Osteocyte (in vitro differentiated cells): ENCODE results near the gene AVP. TPM values are rescaled to one million over a fixed set of nuclear protein-coding genes. Genes with fewer than 3 reads are reported as not detected.

Experiments used
- DNase-seq: peaks from one replicate; pipeline ENCODE4 v3.0.0; 2021; ENCODE audit warnings: mixed read lengths; ENCODE audit not compliant: unreplicated experiment; ENCODE audit errors: extremely low spot score
- H3K27ac Mint-ChIP-seq: one replicate; pipeline ENCODE4 v1.8.0; 2021; ENCODE audit warnings: mild to moderate bottlenecking, mixed read lengths; ENCODE audit not compliant: unreplicated experiment
- H3K27me3 Mint-ChIP-seq: one replicate; pipeline ENCODE4 v1.8.0; 2021; ENCODE audit warnings: mixed read lengths; ENCODE audit not compliant: unreplicated experiment
- H3K36me3 Mint-ChIP-seq: one replicate; pipeline ENCODE4 v1.8.0; 2021; ENCODE audit warnings: mixed read lengths; ENCODE audit not compliant: unreplicated experiment
- H3K4me1 Mint-ChIP-seq: one replicate; pipeline ENCODE4 v1.8.0; 2021; ENCODE audit warnings: mixed read lengths; ENCODE audit not compliant: unreplicated experiment
- H3K4me3 Mint-ChIP-seq: one replicate; pipeline ENCODE4 v1.8.0; 2021; ENCODE audit warnings: mild to moderate bottlenecking, moderate library complexity, mixed read lengths; ENCODE audit not compliant: unreplicated experiment
- H3K9me3 Mint-ChIP-seq: one replicate; pipeline ENCODE4 v1.8.0; 2021; ENCODE audit warnings: mixed read lengths; ENCODE audit not compliant: unreplicated experiment
- total RNA-seq: library from RNA; stranded (reverse); gene quantifications from 2 replicates; pipeline ENCODE4 v1.2.1, GENCODE V29; 2021
- TF ChIP-seq, protein P1 (sequence below): fragments of 200-600 bp; sonication (generic); IDR thresholded peaks from 2 replicates; pipeline ENCODE4 v1.5.0; 2021; ENCODE audit warnings: antibody characterized with exemption, mild to moderate bottlenecking, moderate library complexity

The AVP gene
- total RNA-seq, 1 donor from 2014 or later: not detected

DNA sequence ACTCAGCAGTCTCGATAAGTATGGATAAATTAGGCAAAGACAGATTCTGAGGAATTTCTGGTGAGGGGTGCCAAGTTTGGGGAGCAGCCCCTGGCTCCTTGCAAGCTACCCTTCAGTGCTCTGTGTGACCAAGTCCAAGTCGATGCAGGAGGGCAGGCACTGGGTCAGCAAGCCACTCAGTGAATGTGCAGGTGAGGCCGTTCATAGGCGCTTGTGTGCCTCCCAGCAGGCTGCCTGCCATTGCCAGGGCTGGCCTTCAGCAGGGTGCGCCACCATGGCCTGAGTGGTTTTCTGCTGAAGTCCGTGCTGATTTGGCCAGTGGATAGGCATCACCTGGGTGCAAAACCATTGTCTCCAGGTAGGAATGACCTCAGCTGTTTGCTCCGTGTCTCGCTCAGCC is 44.4 kb downstream of the AVP start:
- Mint-ChIP-seq H3K36me3 (peaks cover 32% of the 10 kb centered on the region), H3K4me1 (peaks cover 14% of the 10 kb centered on the region), H3K27me3 (no peaks in the 10 kb centered on the region), H3K27ac (no peak overlapping the region), H3K9me3 (no peaks in the 10 kb centered on the region), H3K4me3 (no peak overlapping the region)
- TF ChIP-seq, protein P1, sequence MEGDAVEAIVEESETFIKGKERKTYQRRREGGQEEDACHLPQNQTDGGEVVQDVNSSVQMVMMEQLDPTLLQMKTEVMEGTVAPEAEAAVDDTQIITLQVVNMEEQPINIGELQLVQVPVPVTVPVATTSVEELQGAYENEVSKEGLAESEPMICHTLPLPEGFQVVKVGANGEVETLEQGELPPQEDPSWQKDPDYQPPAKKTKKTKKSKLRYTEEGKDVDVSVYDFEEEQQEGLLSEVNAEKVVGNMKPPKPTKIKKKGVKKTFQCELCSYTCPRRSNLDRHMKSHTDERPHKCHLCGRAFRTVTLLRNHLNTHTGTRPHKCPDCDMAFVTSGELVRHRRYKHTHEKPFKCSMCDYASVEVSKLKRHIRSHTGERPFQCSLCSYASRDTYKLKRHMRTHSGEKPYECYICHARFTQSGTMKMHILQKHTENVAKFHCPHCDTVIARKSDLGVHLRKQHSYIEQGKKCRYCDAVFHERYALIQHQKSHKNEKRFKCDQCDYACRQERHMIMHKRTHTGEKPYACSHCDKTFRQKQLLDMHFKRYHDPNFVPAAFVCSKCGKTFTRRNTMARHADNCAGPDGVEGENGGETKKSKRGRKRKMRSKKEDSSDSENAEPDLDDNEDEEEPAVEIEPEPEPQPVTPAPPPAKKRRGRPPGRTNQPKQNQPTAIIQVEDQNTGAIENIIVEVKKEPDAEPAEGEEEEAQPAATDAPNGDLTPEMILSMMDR: no peak
- no peak for DNase-seq

- H3K9me3 Mint-ChIP-seq: no peaks in the 10 kb centered on the region
- no peak overlapping the region for H3K27ac Mint-ChIP-seq
- TF ChIP-seq, protein P1: no peak
- no peak overlapping the region for H3K4me3 Mint-ChIP-seq
- no peaks in the 10 kb centered on the region for H3K27me3 Mint-ChIP-seq
- DNase-seq: no peak
- peaks cover 38% of the 10 kb centered on the region for H3K36me3 Mint-ChIP-seq
- peaks cover 12% of the 10 kb centered on the region for H3K4me1 Mint-ChIP-seq
Measured at GRCh38 chr20:3039426-3039825, 45.1 kb downstream of the AVP start.

DNA sequence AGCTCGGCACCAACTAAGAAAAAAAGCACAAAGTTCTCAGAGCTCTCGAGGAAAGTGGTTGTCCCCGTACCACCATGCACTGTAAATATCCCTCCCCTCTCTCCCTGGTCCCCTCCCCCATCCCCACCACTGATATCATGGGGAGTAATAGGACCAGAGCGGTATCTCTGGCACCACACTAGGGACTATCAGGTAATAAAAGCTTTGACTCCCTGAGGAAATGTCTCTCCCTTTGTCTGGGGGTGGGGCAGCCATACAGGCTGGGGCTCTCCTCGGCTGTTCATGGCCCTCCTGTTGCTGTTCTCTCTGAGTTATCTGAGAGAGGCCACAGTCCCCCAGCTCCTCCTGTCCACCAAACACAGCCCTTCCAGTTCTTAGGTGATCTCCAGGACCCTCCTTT is 46.1 kb downstream of the AVP start:
- Mint-ChIP-seq H3K4me3 (no peak overlapping the region), H3K27me3 (no peaks in the 10 kb centered on the region), H3K4me1 (peaks cover 12% of the 10 kb centered on the region), H3K27ac (no peak overlapping the region), H3K36me3 (peaks cover 38% of the 10 kb centered on the region), H3K9me3 (no peaks in the 10 kb centered on the region)
- TF ChIP-seq, protein P1: no peak
- DNase-seq: no peak

- peaks cover 12% of the 10 kb centered on the region for H3K4me1 Mint-ChIP-seq
- DNase-seq: no peak
- H3K9me3 Mint-ChIP-seq: no peaks in the 10 kb centered on the region
- H3K36me3 Mint-ChIP-seq: peaks cover 38% of the 10 kb centered on the region
- TF ChIP-seq, protein P1: no peak
- H3K27ac Mint-ChIP-seq: no peak overlapping the region
- no peaks in the 10 kb centered on the region for H3K27me3 Mint-ChIP-seq
- H3K4me3 Mint-ChIP-seq: no peak overlapping the region
Measured at GRCh38 chr20:3037654-3038053, 46.9 kb downstream of the AVP start.

DNA sequence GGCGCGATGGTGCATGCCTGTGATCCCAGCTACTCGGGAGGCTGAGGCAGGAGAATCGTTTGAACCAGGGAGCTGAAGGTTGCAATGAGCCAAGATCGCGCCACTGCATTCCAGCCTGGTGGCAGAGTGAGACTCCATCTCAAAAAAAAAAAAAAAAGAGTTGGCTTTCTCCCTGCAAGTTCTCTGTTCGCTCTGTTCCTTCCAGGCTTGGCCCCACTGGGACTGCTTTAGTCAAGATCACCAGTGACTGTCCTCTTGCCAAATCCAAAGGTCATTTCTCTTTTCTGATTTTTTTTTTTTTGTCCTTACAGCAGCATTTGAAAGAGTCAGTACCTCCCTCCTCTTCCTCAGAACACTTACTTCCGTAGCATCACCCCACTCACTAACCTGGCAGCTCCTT is 51.9 kb downstream of the AVP start:
- DNase-seq: no peak
- no peaks in the 10 kb centered on the region for H3K9me3 Mint-ChIP-seq
- no peak overlapping the region for H3K27ac Mint-ChIP-seq
- H3K4me3 Mint-ChIP-seq: no peak overlapping the region
- TF ChIP-seq, protein P1: no peak
- H3K4me1 Mint-ChIP-seq: no peaks in the 10 kb centered on the region
- no peaks in the 10 kb centered on the region for H3K27me3 Mint-ChIP-seq
- H3K36me3 Mint-ChIP-seq: peaks cover 35% of the 10 kb centered on the region

Other genes starting within 250 kb of the AVP start
- gene PCED1A, start 244.1 kb downstream of the AVP start, total RNA-seq: 68.3 and 80.8 TPM in 2 replicates
- gene VPS16, start 244.0 kb downstream of the AVP start, total RNA-seq: 45.2 and 51.1 TPM in 2 replicates
- 80.2 and 88.6 TPM in 2 replicates for gene PTPRA, start 211.2 kb downstream of the AVP start, total RNA-seq
- gene GNRH2, start 41.1 kb downstream of the AVP start, total RNA-seq: not detected in 2 replicates
- 40.1 and 44.4 TPM in 2 replicates for gene MRPS26, start 38.7 kb downstream of the AVP start, total RNA-seq
- gene OXT, start 13.1 kb downstream of the AVP start, total RNA-seq: not detected in 2 replicates
- gene FASTKD5, start 75.1 kb upstream of the AVP start, total RNA-seq: 13.5 and 14.0 TPM in 2 replicates
- 5.9 and 7.3 TPM in 2 replicates for gene UBOX5, start 75.1 kb upstream of the AVP start, total RNA-seq
- gene LZTS3, start 88.8 kb upstream of the AVP start, total RNA-seq: 6.6 and 6.9 TPM in 2 replicates
- 79.6 and 84.2 TPM in 2 replicates for gene DDRGK1, start 120.0 kb upstream of the AVP start, total RNA-seq
- 57.5 and 58.4 TPM in 2 replicates for gene ITPA, start 124.8 kb upstream of the AVP start, total RNA-seq
- 2.4 and 3.2 TPM in 2 replicates for gene SLC4A11, start 154.5 kb upstream of the AVP start, total RNA-seq